ENCODE data around the gene SPOCK3.

Gene SPOCK3

GRCh38 chr4:167105857-167106256 is 128.4 kb downstream of the SPOCK3 start:
- no peaks in the 10 kb centered on the region for H3K9me3 ChIP-seq (ENCODE audit: control insufficient read depth, insufficient read depth, low read length)
- H3K9ac ChIP-seq (ENCODE audit: low read depth, low read length) = no peak overlapping the region
- H3K4me3 ChIP-seq (ENCODE audit: low read depth, low read length) = no peak overlapping the region
- H3K27me3 ChIP-seq (ENCODE audit: control insufficient read depth, insufficient read depth, low read length) = no peaks in the 10 kb centered on the region
- H3K36me3 ChIP-seq (ENCODE audit: control insufficient read depth, insufficient read depth, low read length) = no peaks in the 10 kb centered on the region
- no peaks in the 10 kb centered on the region for H3K4me1 ChIP-seq (ENCODE audit: control insufficient read depth, insufficient read depth, low read length)

GRCh38 chr4:167102475-167102874 is 131.8 kb downstream of the SPOCK3 start:
- Histone ChIP-seq H3K36me3 (ENCODE audit: control insufficient read depth, insufficient read depth, low read length) (no peaks in the 10 kb centered on the region), H3K9me3 (ENCODE audit: control insufficient read depth, insufficient read depth, low read length) (no peaks in the 10 kb centered on the region), H3K4me3 (ENCODE audit: low read depth, low read length) (no peak overlapping the region), H3K27me3 (ENCODE audit: control insufficient read depth, insufficient read depth, low read length) (no peaks in the 10 kb centered on the region), H3K9ac (ENCODE audit: low read depth, low read length) (no peak overlapping the region), H3K4me1 (ENCODE audit: control insufficient read depth, insufficient read depth, low read length) (no peaks in the 10 kb centered on the region)

DNA sequence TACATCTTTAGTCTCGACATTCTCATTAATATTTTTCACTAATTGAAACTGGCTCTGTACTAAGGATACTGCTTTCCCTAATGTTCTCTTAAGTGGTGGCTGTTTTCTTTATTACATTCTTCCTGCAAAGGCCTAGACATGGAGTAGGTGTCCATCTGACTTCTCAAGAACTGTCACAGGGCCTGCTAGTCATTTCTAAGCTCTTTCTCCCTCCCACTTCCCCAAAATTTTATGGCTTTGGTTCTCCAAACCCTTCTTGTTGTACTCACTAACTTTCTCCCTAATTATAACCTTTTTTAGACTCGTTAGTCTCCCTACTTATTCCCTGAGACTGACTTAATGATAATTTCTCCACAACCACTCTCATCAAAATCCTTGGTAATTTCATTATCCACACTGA is 133.3 kb downstream of the SPOCK3 start:
- Histone ChIP-seq H3K9me3 (ENCODE audit: control insufficient read depth, insufficient read depth, low read length) (no peaks in the 10 kb centered on the region), H3K4me3 (ENCODE audit: low read depth, low read length) (no peak overlapping the region), H3K36me3 (ENCODE audit: control insufficient read depth, insufficient read depth, low read length) (no peaks in the 10 kb centered on the region), H3K27me3 (ENCODE audit: control insufficient read depth, insufficient read depth, low read length) (no peaks in the 10 kb centered on the region), H3K9ac (ENCODE audit: low read depth, low read length) (no peak overlapping the region), H3K4me1 (ENCODE audit: control insufficient read depth, insufficient read depth, low read length) (no peaks in the 10 kb centered on the region)

DNA sequence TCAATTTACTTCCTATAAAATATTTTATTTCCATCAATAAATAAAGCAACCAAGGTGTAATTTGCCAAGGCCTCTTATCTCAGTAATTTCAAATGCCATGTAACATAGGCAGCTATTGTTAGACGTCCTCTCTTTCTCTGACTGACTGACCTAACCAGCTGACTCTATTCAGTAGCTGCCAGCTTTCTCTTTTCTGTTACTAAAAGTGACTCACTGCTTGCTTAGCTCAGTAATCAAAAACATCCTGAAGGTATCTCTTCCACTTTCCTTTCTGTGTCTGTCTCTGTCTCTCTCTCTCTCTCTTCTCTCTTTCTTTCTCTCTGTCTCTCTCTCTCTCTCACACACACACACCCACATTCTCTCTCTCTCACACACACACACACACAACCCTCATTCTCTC is 134.2 kb downstream of the SPOCK3 start:
- H3K9ac ChIP-seq (ENCODE audit: low read depth, low read length) = no peak overlapping the region
- H3K27me3 ChIP-seq (ENCODE audit: control insufficient read depth, insufficient read depth, low read length) = no peaks in the 10 kb centered on the region
- no peaks in the 10 kb centered on the region for H3K9me3 ChIP-seq (ENCODE audit: control insufficient read depth, insufficient read depth, low read length)
- H3K36me3 ChIP-seq (ENCODE audit: control insufficient read depth, insufficient read depth, low read length) = no peaks in the 10 kb centered on the region
- H3K4me3 ChIP-seq (ENCODE audit: low read depth, low read length) = no peak overlapping the region
- H3K4me1 ChIP-seq (ENCODE audit: control insufficient read depth, insufficient read depth, low read length) = no peaks in the 10 kb centered on the region

- no peaks in the 10 kb centered on the region for H3K4me1 ChIP-seq (ENCODE audit: control insufficient read depth, insufficient read depth, low read length)
- H3K27me3 ChIP-seq (ENCODE audit: control insufficient read depth, insufficient read depth, low read length) = no peaks in the 10 kb centered on the region
- H3K36me3 ChIP-seq (ENCODE audit: control insufficient read depth, insufficient read depth, low read length) = no peaks in the 10 kb centered on the region
- no peaks in the 10 kb centered on the region for H3K9me3 ChIP-seq (ENCODE audit: control insufficient read depth, insufficient read depth, low read length)
- H3K9ac ChIP-seq (ENCODE audit: low read depth, low read length) = no peak overlapping the region
- no peak overlapping the region for H3K4me3 ChIP-seq (ENCODE audit: low read depth, low read length)
Measured at GRCh38 chr4:167088115-167088514, 146.2 kb downstream of the SPOCK3 start.

DNA sequence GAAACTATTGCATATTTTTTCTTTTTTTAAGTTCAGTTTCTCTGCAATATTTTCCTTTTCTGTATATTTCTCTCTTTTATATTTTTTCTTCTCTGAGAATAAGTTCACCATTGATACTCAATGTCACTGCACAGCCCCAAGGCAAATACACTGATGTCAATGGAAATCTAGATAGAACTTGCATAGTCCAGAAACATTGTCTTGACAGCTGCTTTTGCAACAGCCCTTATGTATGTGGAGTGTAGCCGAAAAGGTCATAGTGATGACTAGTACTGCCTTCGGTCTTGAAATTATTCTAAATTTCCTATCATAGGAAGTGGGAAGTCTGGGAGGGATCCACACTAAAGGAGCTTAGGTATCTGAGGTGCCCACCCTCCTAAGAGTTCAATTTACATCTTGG is 150.0 kb downstream of the SPOCK3 start:
- no peaks in the 10 kb centered on the region for H3K9me3 ChIP-seq (ENCODE audit: control insufficient read depth, insufficient read depth, low read length)
- no peaks in the 10 kb centered on the region for H3K4me1 ChIP-seq (ENCODE audit: control insufficient read depth, insufficient read depth, low read length)
- H3K36me3 ChIP-seq (ENCODE audit: control insufficient read depth, insufficient read depth, low read length) = no peaks in the 10 kb centered on the region
- H3K9ac ChIP-seq (ENCODE audit: low read depth, low read length) = no peak overlapping the region
- H3K27me3 ChIP-seq (ENCODE audit: control insufficient read depth, insufficient read depth, low read length) = no peaks in the 10 kb centered on the region
- no peak overlapping the region for H3K4me3 ChIP-seq (ENCODE audit: low read depth, low read length)

DNA sequence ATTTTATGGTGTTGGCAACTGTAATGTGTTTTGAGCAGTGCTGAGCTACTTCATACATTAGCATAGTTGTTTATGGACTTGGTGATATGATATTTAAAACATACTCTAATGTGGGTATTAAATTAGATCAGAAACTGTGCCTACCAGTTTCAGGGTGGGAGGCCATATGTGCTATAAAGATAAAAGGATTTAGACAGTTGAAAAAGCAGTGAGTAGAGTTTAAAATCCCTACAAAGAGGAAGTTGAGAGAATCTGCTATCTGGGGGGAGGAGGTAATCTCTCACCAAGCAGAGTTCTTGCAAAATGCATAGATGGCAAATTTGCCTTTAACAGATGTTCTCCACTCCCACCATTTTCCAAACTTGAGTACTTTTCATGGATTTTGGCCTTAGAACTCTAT is 154.5 kb downstream of the SPOCK3 start:
- H3K9me3 ChIP-seq (ENCODE audit: control insufficient read depth, insufficient read depth, low read length) = no peaks in the 10 kb centered on the region
- H3K4me1 ChIP-seq (ENCODE audit: control insufficient read depth, insufficient read depth, low read length) = no peaks in the 10 kb centered on the region
- no peaks in the 10 kb centered on the region for H3K27me3 ChIP-seq (ENCODE audit: control insufficient read depth, insufficient read depth, low read length)
- no peak overlapping the region for H3K9ac ChIP-seq (ENCODE audit: low read depth, low read length)
- H3K36me3 ChIP-seq (ENCODE audit: control insufficient read depth, insufficient read depth, low read length) = no peaks in the 10 kb centered on the region
- H3K4me3 ChIP-seq (ENCODE audit: low read depth, low read length) = no peak overlapping the region

DNA sequence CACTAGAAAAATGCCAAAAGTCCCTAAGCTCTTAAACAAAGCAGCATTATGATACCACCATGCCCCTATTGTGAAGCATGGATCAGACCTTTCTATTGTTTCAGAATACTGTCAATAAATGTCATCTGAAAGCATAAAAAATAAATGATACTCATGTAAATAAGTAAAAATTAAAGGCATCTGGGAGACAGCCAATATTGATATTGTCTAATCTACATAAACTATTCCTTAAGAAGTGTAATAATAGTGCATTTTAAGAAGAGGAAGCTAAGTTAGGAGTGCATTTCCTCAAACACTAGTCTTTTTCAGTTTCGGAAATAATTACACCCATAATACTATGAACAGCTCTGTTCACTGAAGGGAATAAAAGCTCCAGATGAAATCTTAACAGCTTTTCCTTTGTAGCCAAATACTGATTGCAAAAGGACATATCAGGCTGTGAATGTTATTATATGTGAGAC is 181.6 kb downstream of the SPOCK3 start:
- Histone ChIP-seq H3K4me1 (ENCODE audit: control insufficient read depth, insufficient read depth, low read length) (no peaks in the 10 kb centered on the region), H3K36me3 (ENCODE audit: control insufficient read depth, insufficient read depth, low read length) (no peaks in the 10 kb centered on the region), H3K9ac (ENCODE audit: low read depth, low read length) (no peak overlapping the region), H3K4me3 (ENCODE audit: low read depth, low read length) (no peak overlapping the region), H3K9me3 (ENCODE audit: control insufficient read depth, insufficient read depth, low read length) (no peaks in the 10 kb centered on the region), H3K27me3 (ENCODE audit: control insufficient read depth, insufficient read depth, low read length) (no peaks in the 10 kb centered on the region)

DNA sequence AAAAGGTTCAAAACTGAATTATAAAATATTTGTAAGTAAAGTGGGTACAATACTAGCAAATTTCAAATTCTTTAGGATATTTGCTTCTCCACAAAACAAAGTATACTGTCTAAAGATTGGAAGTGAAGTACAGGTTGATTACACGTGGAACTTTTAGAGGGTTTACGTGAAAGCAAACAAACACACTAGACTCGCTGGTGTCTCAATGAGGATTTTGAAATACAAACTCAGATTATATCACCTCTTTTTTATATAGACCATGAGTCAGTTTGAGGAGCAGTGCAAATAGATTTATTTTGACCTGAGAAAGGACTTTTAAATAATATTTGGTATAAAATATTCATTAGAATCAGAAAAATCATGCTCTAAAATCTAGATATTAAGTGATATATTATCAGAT is 185.0 kb downstream of the SPOCK3 start:
- Histone ChIP-seq H3K9ac (ENCODE audit: low read depth, low read length) (no peak overlapping the region), H3K4me3 (ENCODE audit: low read depth, low read length) (no peak overlapping the region), H3K27me3 (ENCODE audit: control insufficient read depth, insufficient read depth, low read length) (no peaks in the 10 kb centered on the region), H3K36me3 (ENCODE audit: control insufficient read depth, insufficient read depth, low read length) (no peaks in the 10 kb centered on the region), H3K4me1 (ENCODE audit: control insufficient read depth, insufficient read depth, low read length) (no peaks in the 10 kb centered on the region), H3K9me3 (ENCODE audit: control insufficient read depth, insufficient read depth, low read length) (no peaks in the 10 kb centered on the region)

DNA sequence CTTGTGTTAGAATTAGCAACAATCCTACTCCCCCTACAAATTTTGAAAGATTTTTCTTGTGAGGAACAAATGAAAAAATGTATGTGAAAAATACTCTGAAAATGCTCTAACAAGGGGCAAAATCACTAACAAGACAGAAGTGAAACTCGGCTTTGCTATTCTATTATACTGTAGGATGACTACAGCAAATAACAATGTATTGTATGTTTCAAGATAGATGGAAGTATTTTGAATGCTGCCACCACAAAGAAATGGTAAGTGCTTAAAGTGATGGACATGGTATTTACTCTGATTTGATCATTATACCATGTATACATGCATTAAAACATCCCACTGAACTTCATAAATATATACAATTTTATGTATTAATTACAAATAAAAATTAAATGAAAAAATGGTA is 192.8 kb downstream of the SPOCK3 start:
- Histone ChIP-seq H3K4me1 (ENCODE audit: control insufficient read depth, insufficient read depth, low read length) (no peaks in the 10 kb centered on the region), H3K27me3 (ENCODE audit: control insufficient read depth, insufficient read depth, low read length) (no peaks in the 10 kb centered on the region), H3K9me3 (ENCODE audit: control insufficient read depth, insufficient read depth, low read length) (no peaks in the 10 kb centered on the region), H3K4me3 (ENCODE audit: low read depth, low read length) (no peak overlapping the region), H3K36me3 (ENCODE audit: control insufficient read depth, insufficient read depth, low read length) (no peaks in the 10 kb centered on the region), H3K9ac (ENCODE audit: low read depth, low read length) (no peak overlapping the region)

GRCh38 chr4:167035390-167035789 is 198.9 kb downstream of the SPOCK3 start:
- Histone ChIP-seq H3K9me3 (ENCODE audit: control insufficient read depth, insufficient read depth, low read length) (no peaks in the 10 kb centered on the region), H3K27me3 (ENCODE audit: control insufficient read depth, insufficient read depth, low read length) (no peaks in the 10 kb centered on the region), H3K4me3 (ENCODE audit: low read depth, low read length) (no peak overlapping the region), H3K9ac (ENCODE audit: low read depth, low read length) (no peak overlapping the region), H3K36me3 (ENCODE audit: control insufficient read depth, insufficient read depth, low read length) (no peaks in the 10 kb centered on the region), H3K4me1 (ENCODE audit: control insufficient read depth, insufficient read depth, low read length) (no peaks in the 10 kb centered on the region)

DNA sequence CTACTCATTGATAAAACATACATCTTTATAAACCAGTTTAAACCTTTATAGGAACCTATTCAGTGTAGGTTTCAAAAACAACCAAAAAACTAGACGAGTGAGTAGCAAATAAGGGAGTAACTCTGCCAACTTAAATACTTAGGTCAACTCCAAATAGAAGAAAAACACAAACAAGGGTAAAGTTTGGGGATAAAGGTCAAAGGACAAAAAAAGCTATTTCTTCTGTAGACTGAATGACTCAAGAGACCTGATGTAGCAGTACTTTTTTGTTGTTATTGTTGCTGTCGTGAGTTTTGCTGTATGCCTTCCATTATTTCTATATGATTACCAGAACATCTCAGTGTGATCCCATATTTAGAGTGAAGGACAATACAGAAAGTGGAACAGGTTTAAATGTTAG is 199.3 kb downstream of the SPOCK3 start:
- no peak overlapping the region for H3K9ac ChIP-seq (ENCODE audit: low read depth, low read length)
- H3K9me3 ChIP-seq (ENCODE audit: control insufficient read depth, insufficient read depth, low read length) = no peaks in the 10 kb centered on the region
- no peaks in the 10 kb centered on the region for H3K4me1 ChIP-seq (ENCODE audit: control insufficient read depth, insufficient read depth, low read length)
- H3K27me3 ChIP-seq (ENCODE audit: control insufficient read depth, insufficient read depth, low read length) = no peaks in the 10 kb centered on the region
- no peaks in the 10 kb centered on the region for H3K36me3 ChIP-seq (ENCODE audit: control insufficient read depth, insufficient read depth, low read length)
- H3K4me3 ChIP-seq (ENCODE audit: low read depth, low read length) = no peak overlapping the region

- no peak overlapping the region for H3K9ac ChIP-seq (ENCODE audit: low read depth, low read length)
- H3K4me3 ChIP-seq (ENCODE audit: low read depth, low read length) = no peak overlapping the region
- H3K4me1 ChIP-seq (ENCODE audit: control insufficient read depth, insufficient read depth, low read length) = no peaks in the 10 kb centered on the region
- H3K36me3 ChIP-seq (ENCODE audit: control insufficient read depth, insufficient read depth, low read length) = no peaks in the 10 kb centered on the region
- H3K9me3 ChIP-seq (ENCODE audit: control insufficient read depth, insufficient read depth, low read length) = no peaks in the 10 kb centered on the region
- no peaks in the 10 kb centered on the region for H3K27me3 ChIP-seq (ENCODE audit: control insufficient read depth, insufficient read depth, low read length)
Measured at GRCh38 chr4:167032871-167033270, 201.4 kb downstream of the SPOCK3 start.
